Epithelial cell of prostate (primary cell): ENCODE results near the gene APOL4.
"Not testable (repeated sequence)": the region's sequence is repeated elsewhere in the genome, so short reads cannot be mapped to it uniquely, and the experiment has no call there.

Source experiments
- DNase-seq: peaks from one replicate; pipeline ENCODE4 v3.0.0-alpha.2; 2011; ENCODE audit warnings: low read depth, low spot score
- H3K27ac ChIP-seq: fragments of 450-650 bp; 2 replicates; pipeline ENCODE4 v1.5.1; 2017; ENCODE audit warnings: mild to moderate bottlenecking

The APOL4 gene

GRCh38 chr22:36209488-36209908, 7.9 kb upstream of the APOL4 start:
- DNase-seq, H3K27ac ChIP-seq: not testable (repeated sequence)

GRCh38 chr22:36208914-36209313, 7.3 kb upstream of the APOL4 start:
- no peak for DNase-seq
- H3K27ac ChIP-seq, result no peak overlapping the region

- H3K27ac ChIP-seq, result no peak overlapping the region
- no peak for DNase-seq
Measured at GRCh38 chr22:36208162-36208765, 6.7 kb upstream of the APOL4 start.

GRCh38 chr22:36206255-36206654, 4.6 kb upstream of the APOL4 start:
- no peak overlapping the region for H3K27ac ChIP-seq
- no peak for DNase-seq

GRCh38 chr22:36205573-36205972, 4.0 kb upstream of the APOL4 start:
- DNase-seq, H3K27ac ChIP-seq: not testable (repeated sequence)

- DNase-seq, result no peak
- H3K27ac ChIP-seq, result no peak overlapping the region
Measured at GRCh38 chr22:36204632-36205015, 3.0 kb upstream of the APOL4 start.

- no peak for DNase-seq
- no peak overlapping the region for H3K27ac ChIP-seq
Measured at GRCh38 chr22:36204001-36204631, 2.5 kb upstream of the APOL4 start.

GRCh38 chr22:36203441-36203840, 1.8 kb upstream of the APOL4 start:
- DNase-seq, result peak; percentile 31
- H3K27ac ChIP-seq, result not testable (repeated sequence)

- not testable (repeated sequence) for H3K27ac ChIP-seq, DNase-seq
Measured at GRCh38 chr22:36202906-36203305, 1.3 kb upstream of the APOL4 start.

- H3K27ac ChIP-seq, result not testable (repeated sequence)
Measured at GRCh38 chr22:36201025-36201424, 584 bp downstream of the APOL4 start.

GRCh38 chr22:36199001-36199551, 2.5 kb downstream of the APOL4 start:
- no peak overlapping the region for H3K27ac ChIP-seq

More at GRCh38 chr22:36201025-36201424, 584 bp downstream of the APOL4 start:
- DNase-seq, result not testable (repeated sequence)

GRCh38 chr22:36198536-36198935, 3.1 kb downstream of the APOL4 start:
- DNase-seq, result no peak

More at GRCh38 chr22:36199001-36199551, 2.5 kb downstream of the APOL4 start:
- no peak for DNase-seq

GRCh38 chr22:36197514-36198146, 4.0 kb downstream of the APOL4 start:
- no peak overlapping the region for H3K27ac ChIP-seq
- no peak for DNase-seq

More at GRCh38 chr22:36198536-36198935, 3.1 kb downstream of the APOL4 start:
- no peak overlapping the region for H3K27ac ChIP-seq

- no peak overlapping the region for H3K27ac ChIP-seq
- DNase-seq, result no peak
Measured at GRCh38 chr22:36197065-36197440, 4.6 kb downstream of the APOL4 start.

- DNase-seq, result no peak
- H3K27ac ChIP-seq, result no peak overlapping the region
Measured at GRCh38 chr22:36196254-36197064, 5.2 kb downstream of the APOL4 start.

GRCh38 chr22:36194971-36195370, 6.6 kb downstream of the APOL4 start:
- H3K27ac ChIP-seq, result no peak overlapping the region
- DNase-seq, result no peak

GRCh38 chr22:36194385-36194784, 7.2 kb downstream of the APOL4 start:
- no peak overlapping the region for H3K27ac ChIP-seq
- no peak for DNase-seq

- DNase-seq, result no peak
- no peak overlapping the region for H3K27ac ChIP-seq
Measured at GRCh38 chr22:36193577-36193976, 8.0 kb downstream of the APOL4 start.

GRCh38 chr22:36193171-36193570, 8.4 kb downstream of the APOL4 start:
- DNase-seq, result no peak
- H3K27ac ChIP-seq, result no peak overlapping the region

GRCh38 chr22:36192542-36192941, 9.1 kb downstream of the APOL4 start:
- DNase-seq, result no peak
- no peak overlapping the region for H3K27ac ChIP-seq
